Measurements from ENCODE around the gene PSENEN.
"Not testable (repeated sequence)": the region's sequence is repeated elsewhere in the genome, so short reads cannot be mapped to it uniquely, and the experiment has no call there.

Gene PSENEN

DNA sequence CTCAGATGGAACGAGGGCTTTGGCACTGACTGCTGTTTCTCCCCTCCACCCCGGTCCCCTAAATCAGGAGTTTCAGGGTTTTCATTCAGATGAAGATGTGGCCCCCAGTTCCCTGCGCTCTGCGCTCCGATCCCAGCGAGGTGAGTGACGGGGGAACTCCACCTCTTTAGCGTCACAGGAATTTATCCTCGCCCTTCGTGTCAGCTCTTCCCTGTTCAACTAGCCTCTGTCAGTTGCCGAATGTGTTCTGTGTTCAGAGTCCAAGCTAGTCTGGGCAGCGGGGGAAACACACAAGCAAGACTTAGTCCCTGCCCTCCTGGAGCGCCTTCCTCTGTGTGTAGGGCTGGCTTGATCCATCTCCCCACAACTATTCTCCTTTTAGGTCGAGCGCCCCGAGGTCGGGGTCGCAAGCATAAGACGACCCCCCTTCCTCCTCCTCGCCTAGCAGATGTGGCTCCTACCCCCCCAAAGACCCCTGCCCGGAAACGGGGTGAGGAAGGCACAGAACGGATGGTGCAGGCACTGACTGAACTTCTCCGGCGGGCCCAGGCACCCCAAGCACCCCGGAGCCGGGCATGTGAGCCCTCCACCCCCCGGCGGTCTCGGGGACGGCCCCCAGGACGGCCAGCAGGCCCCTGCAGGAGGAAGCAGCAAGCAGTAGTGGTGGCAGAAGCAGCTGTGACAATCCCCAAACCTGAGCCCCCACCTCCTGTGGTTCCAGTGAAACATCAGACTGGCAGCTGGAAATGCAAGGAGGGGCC is 25.9 kb upstream of the PSENEN start:
- no peak for DNase-seq

DNA sequence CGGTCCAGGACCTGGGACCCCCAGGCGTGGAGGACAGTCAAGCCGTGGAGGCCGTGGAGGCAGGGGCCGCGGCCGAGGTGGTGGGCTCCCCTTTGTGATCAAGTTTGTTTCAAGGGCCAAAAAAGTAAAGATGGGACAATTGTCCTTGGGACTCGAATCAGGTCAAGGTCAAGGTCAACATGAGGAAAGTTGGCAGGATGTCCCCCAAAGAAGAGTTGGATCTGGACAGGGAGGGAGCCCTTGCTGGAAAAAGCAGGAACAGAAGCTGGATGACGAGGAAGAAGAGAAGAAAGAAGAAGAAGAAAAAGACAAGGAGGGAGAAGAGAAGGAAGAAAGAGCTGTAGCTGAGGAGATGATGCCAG is 25.3 kb upstream of the PSENEN start:
- DNase-seq = no peak

DNA sequence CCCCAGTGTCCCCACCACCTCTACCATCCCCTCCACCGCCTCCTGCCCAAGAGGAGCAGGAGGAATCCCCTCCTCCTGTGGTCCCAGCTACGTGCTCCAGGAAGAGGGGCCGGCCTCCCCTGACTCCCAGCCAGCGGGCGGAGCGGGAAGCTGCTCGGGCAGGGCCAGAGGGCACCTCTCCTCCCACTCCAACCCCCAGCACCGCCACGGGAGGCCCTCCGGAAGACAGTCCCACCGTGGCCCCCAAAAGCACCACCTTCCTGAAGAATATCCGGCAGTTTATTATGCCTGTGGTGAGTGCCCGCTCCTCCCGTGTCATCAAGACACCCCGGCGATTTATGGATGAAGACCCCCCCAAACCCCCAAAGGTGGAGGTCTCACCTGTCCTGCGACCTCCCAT is 24.8 kb upstream of the PSENEN start:
- no peak for DNase-seq

DNA sequence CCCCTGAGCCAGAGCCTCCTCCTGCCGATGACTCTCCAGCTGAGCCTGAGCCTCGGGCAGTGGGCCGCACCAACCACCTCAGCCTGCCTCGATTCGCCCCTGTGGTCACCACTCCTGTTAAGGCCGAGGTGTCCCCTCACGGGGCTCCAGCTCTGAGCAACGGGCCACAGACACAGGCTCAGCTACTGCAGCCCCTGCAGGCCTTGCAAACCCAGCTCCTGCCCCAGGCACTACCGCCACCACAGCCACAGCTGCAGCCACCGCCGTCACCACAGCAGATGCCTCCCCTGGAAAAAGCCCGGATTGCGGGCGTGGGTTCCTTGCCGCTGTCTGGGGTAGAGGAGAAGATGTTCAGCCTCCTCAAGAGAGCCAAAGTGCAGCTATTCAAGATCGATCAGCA is 24.1 kb upstream of the PSENEN start:
- DNase-seq = no peak

DNA sequence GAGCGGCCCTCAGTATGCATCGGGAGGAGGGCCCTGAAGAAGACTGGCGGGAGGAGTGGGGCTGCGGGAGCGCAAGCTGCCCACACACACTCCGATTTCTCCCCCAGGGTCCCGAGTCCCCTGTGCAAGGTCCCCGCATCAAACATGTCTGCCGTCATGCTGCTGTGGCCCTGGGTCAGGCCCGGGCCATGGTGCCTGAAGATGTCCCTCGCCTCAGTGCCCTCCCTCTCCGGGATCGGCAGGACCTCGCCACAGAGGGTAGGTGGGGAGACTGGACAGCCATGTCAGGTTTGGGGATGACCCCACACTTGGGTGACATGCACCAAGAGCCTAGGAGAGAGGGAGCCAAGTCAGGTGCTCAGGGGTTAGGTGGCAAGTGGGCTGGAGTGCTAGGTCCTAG is 23.0 kb upstream of the PSENEN start:
- no peak for DNase-seq

DNA sequence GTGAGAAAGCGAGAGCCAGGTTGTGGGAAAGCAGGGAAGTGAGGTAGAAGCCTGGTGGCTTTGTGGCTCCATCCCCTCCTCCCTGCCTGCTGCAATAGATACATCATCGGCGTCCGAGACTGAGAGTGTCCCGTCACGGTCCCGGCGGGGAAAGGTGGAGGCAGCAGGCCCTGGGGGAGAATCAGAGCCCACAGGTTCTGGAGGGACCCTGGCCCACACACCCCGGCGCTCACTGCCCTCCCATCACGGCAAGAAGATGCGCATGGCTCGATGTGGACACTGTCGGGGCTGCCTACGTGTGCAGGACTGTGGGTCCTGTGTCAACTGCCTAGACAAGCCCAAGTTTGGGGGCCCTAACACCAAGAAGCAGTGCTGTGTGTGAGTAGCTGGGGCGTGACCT is 22.6 kb upstream of the PSENEN start:
- DNase-seq = no peak

DNA sequence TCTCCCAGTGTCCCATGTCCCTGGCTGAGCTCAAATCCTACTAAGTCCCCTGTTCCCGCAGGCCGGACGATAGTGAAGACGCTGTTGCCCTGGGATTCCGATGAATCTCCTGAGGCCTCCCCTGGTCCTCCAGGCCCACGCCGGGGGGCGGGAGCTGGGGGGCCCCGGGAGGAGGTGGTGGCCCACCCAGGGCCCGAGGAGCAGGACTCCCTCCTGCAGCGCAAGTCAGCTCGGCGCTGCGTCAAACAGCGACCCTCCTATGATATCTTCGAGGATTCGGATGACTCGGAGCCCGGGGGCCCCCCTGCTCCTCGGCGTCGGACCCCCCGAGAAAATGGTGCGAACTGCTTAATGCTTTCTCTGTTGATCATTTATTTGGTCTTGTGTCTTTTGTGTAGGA is 21.8 kb upstream of the PSENEN start:
- DNase-seq = no peak

DNA sequence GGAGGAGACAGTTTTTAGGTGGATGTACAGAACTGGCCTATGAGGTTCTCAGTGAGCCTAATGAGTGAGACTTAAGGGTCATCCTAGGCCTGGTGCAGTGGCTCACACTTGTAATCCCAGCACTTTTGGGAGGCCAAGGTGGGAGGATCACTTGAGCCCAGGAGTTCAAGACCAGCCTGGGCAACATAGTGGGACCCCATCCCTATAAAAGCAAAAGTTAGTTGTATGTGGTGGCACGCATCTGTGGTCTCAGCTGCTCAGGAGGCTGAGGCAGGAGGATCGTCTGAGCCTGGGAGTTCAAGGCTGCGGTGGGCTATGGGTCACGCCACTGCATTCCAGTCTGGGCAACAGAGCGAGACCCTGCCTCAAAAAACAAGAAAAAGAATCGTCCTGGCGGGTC is 21.3 kb upstream of the PSENEN start:
- DNase-seq = not testable (repeated sequence)

DNA sequence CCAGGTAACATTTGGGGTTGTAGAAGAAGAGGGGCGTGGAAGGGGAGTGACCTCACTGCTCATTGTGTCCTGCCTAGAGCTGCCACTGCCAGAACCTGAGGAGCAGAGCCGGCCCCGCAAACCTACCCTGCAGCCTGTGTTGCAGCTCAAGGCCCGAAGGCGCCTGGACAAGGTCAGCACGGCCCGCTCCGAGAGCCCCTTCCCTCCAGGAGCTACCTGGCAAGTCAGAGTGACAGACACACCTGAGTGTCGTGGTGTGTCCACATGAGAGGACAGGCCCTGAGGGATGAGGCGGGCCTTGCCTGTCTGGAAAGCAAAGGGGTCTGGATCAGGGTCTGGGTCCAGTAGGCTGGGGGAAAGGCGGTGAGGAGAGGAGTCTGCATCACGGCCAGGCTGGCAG is 20.9 kb upstream of the PSENEN start:
- no peak for DNase-seq

DNA sequence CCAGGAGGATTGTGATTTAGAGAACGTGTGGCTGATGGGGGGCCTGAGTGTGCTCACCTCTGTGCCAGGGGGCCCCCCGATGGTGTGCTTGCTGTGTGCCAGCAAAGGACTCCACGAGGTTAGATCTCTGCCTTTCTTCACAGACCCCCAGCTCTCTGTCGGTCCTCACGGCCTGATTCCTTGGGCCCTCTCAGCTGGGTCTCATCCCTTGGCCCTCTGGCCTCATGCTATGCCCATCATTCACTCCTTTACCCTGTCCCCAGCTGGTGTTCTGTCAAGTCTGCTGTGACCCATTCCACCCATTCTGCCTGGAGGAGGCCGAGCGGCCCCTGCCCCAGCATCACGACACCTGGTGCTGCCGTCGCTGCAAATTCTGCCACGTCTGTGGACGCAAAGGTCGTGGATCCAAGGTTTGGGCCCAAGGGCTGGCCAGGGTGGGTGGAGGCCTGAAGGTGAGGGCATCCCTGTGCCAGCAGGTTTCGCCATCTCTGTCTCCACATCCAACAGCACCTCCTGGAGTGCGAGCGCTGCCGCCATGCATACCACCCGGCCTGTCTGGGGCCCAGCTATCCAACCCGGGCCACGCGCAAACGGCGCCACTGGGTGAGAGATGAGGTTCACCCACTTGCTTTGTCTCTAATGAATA is 20.1 kb upstream of the PSENEN start:
- DNase-seq = no peak

DNA sequence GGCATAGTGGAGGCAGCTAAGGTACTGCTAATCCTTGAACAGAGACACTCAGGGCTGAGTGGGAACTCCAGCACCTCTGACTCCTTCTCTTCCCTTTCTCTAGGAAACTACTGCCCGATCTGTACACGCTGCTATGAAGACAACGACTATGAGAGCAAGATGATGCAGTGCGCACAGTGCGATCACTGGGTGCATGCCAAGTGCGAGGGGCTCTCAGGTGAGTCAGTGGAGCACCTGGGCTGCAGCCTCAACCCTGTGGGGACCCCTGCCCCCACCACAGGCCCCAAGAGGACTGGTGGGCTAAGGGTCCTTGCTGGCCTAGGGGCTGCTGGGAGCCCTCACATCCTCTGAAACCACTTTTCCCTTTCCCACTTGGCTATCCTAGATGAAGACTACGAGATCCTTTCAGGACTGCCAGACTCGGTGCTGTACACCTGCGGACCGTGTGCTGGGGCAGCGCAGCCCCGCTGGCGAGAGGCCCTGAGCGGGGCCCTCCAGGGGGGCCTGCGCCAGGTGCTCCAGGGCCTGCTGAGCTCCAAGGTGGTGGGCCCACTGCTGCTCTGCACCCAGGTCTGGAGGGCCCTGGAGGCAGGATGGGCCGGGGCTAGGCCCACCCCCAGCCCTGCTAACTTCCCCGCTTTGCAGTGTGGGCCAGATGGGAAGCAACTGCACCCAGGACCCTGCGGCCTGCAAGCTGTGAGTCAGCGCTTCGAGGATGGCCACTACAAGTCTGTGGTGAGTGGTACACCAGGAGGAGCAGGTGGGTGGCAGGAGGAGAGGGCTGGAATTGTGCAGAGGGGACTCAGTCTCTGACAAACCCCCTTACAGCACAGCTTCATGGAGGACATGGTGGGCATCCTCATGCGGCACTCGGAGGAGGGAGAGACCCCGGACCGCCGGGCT is 18.1 kb upstream of the PSENEN start:
- no peak for DNase-seq

DNA sequence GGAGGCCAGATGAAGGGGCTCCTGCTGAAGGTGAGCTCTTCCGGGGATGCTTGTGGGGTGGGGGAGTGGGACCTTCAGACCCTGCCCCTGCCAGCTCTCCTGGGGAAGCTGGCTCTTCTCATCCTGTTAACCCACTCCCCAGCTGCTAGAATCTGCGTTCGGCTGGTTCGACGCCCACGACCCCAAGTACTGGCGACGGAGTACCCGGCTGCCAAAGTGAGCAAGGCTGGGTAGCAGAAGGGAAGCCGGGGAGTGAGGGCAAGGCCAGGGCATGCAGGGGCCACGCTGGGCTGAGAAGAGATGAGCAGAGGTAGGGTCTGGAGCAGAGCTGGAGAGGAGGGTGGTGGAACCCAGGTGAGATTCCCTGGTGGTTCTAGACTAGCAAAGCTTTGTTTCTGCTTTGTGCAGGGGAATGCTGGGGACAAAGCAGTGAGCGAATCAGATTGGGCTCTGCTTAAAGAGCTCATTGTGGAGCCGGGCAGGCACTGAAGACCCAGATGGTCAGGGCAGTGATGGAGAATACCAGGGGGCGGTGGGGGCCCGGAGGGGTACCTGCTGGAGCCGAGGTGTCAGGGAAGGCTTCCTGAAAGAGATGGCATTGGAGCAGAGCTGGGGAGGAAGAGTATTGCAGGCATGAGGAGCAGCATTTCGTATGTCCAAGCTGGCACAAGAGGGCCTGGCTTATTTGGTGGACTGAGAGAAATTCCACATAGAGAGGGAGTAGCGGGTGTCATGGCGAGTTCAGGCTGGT is 17.3 kb upstream of the PSENEN start:
- DNase-seq = no peak

DNA sequence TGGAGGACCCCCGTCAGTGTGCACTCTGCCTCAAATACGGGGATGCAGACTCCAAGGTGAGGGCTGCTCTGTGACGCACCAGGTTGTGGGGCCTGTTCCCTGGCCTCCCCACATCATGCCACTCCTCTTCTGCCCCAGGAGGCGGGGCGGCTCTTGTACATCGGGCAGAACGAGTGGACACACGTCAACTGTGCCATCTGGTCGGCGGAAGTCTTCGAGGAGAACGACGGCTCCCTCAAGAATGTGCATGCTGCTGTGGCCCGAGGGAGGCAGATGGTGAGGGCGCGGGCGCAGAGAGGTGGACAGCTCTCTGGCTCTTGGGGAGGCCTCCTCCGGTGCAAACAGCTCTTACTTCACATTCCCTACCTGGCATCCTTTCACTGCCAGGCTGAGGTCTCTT is 16.4 kb upstream of the PSENEN start:
- no peak for DNase-seq

DNA sequence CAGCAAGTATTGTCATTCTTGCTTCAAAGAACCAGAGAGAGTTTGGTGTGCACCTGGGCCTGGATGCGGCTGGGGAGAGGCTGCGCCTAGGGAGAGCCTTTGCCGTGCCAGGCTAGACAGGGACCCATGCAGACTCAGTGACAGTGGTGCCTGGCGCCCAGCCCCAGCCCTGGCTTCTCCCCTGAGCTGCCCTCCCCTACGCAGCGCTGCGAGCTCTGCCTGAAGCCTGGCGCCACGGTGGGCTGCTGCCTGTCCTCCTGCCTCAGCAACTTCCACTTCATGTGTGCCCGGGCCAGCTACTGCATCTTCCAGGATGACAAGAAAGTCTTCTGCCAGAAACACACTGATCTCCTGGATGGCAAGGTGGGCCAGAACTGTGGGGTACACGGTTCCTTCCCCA is 15.7 kb upstream of the PSENEN start:
- no peak for DNase-seq

DNA sequence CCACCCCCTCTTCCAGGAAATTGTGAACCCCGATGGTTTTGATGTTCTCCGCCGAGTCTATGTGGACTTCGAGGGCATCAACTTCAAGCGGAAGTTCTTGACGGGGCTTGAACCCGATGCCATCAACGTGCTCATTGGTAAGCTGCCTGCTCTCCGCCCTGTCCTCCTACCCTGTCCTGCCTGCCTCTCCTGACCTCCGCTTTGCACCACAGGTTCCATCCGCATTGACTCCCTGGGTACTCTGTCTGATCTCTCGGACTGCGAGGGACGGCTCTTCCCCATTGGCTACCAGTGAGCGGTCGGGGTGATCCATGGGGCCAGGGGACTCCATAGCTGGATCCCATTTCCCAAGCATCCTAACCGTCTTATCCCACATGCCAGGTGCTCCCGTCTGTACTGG is 15.1 kb upstream of the PSENEN start:
- no peak for DNase-seq

DNA sequence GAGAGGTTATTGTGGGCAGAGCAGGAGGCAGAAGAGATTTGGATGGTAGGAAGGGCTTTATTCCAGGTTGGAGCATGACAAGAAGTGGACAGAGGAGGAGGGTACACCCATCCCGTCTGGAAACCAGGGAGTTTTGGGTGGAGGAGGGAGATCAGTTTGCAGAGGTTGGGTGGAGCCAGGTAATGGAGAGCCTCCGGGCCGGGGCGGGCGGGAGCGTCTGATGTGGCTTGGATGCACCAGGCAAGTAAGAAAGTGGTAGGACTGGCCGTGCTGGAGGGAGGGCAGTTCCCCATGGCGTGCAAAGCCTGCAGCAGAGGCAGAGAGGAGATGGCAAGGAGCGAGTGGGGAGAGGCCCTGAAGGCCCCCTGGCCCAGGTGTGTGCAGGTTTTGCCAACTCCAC is 14.1 kb upstream of the PSENEN start:
- DNase-seq = no peak

DNA sequence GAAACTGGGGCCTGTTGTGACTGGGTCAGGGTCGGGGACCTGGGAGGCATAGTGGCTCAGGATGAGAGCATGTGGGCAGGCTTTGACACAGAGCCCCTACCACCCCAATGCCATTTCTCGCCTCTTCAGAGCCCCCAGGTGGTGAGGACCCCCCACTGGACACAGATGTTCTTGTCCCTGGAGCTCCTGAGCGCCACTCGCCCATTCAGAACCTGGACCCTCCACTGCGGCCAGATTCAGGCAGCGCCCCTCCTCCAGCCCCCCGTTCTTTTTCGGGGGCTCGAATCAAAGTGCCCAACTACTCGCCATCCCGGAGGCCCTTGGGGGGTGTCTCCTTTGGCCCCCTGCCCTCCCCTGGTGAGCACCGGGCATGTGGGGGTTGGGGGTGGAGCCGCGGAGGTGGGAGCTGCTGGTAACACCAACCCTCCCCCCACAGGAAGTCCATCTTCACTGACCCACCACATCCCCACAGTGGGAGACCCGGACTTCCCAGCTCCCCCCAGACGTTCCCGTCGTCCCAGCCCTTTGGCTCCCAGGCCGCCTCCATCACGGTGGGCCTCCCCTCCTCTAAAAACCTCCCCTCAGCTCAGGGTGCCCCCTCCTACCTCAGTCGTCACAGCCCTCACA is 13.6 kb upstream of the PSENEN start:
- no peak for DNase-seq

DNA sequence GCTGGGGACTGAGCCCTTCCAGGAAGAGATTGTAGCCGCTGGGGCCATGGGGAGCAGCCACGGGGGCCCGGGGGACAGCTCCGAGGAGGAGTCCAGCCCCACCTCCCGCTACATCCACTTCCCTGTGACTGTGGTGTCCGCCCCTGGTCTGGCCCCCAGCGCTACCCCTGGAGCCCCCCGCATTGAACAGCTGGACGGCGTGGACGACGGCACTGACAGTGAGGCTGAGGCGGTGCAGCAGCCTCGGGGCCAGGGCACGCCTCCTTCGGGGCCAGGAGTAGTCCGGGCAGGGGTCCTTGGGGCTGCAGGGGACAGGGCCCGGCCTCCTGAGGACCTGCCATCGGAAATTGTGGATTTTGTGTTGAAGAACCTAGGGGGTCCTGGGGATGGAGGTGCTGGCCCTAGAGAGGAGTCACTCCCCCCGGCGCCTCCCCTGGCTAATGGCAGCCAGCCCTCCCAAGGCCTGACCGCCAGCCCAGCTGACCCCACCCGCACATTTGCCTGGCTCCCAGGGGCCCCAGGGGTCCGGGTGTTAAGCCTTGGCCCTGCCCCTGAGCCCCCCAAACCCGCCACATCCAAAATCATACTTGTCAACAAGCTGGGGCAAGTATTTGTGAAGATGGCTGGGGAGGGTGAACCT is 12.8 kb upstream of the PSENEN start:
- no peak for DNase-seq

DNA sequence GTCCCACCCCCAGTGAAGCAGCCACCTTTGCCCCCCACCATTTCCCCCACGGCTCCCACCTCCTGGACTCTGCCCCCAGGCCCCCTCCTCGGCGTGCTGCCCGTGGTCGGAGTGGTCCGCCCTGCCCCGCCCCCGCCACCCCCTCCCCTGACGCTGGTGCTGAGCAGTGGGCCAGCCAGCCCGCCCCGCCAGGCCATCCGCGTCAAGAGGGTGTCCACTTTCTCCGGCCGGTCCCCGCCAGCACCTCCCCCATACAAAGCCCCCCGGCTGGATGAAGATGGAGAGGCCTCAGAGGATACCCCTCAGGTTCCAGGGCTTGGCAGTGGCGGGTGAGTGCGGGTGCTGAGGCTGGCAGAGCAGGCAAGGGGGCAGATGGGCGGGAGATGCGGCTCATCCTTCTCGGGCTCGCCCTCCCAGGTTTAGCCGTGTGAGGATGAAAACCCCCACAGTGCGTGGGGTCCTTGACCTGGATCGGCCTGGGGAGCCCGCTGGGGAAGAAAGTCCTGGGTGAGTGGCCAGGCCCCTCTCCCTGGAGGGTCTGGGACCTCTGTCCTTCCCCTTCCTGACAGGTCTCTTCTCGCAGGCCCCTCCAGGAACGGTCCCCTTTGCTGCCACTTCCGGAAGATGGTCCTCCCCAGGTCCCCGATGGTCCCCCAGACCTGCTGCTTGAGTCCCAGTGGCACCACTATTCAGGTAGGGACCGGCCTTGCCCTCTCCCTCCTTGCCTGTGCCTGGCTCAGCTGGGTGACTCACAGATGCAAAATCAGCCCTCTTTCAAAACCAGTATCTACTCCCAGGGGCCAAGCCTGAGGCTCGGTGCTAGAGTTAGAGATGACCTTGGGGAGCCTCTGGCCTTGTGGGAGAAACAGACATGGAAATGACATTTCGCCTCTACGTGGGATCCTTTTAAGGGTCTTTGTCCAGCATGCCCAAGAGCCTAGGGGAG is 12.0 kb upstream of the PSENEN start:
- DNase-seq = no peak

DNA sequence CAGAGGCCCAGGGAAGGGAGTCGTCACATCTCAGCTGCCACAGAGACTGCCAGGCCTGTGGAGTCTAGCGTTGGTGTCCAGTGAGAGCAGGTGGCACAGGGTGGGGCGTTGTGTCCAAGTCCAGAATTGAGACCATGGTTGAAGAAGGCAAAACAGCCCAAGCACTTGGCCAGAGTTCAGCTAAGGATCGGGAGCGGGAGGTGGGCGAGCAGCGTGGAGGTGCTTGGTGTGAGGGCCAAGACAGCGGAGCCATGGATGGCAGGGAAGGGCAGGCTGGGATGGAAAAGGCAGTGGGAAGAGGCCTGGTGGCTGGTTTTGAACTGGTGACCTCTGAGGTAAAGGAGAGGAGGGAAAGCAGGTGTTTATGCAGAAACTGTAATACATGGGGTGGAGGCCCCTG is 11.2 kb upstream of the PSENEN start:
- DNase-seq = no peak

DNA sequence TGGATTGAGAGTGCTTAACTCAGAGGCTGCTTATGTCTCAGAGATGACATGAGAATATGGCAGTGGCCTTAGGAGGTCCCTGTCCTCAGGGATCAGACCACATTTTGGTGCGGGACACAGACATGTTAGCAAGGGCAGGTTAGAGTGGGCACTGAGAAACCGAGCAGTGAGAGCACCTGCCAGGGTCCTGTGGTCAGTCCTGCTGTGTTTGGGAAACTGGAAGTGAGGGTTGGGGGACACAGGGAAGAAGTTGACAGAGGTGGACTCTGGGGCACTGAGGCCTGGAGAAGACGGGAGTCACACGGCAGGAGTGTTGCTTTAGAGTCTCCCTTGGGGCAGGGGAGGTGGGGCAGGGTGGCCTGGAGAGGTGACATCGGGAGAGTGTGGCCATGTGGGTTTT is 10.6 kb upstream of the PSENEN start:
- DNase-seq = no peak

Data from inflammatory macrophage treated with lipopolysaccharide for 4 hours (primary cell).